Lung (tissue), 12 donors: Measurements from ENCODE around the gene SMIM28. TPM values are rescaled to one million over a fixed set of nuclear protein-coding genes. Genes with fewer than 3 reads are reported as not detected.

Experiments used
- ATAC-seq: fragments of 200-7000 bp; cut with Tn5 transposase; one replicate; pipeline ENCODE4 v1.9.1; 2020; ENCODE audit warnings: moderate number of reproducible peaks; ENCODE audit not compliant: insufficient read depth, low FRiP score
- DNase-seq, 3 donors: peaks; one replicate each; pipeline ENCODE4 v3.0.0-alpha.2; 2013 to 2017
- H3K27ac ChIP-seq, 2 donors: one replicate each; pipeline ENCODE4 v1.5.1; 2013; ENCODE audit warnings: mild to moderate bottlenecking in 2 of 2, moderate library complexity in 2 of 2, control low read depth in 1 of 2, inconsistent platforms in 1 of 2, low read depth in 1 of 2, low read length in 1 of 2
- H3K27me3 ChIP-seq, 3 donors: one replicate each; pipeline ENCODE4 v1.5.1; 2013; ENCODE audit warnings: low read length in 2 of 3; ENCODE audit not compliant: control insufficient read depth in 3 of 3, insufficient read depth in 3 of 3
- H3K36me3 ChIP-seq, 4 donors: one replicate each; pipeline ENCODE4 v1.5.1; 2013; ENCODE audit warnings: low read length in 4 of 4, mild to moderate bottlenecking in 1 of 4, moderate library complexity in 1 of 4; ENCODE audit not compliant: control insufficient read depth in 4 of 4, insufficient read depth in 4 of 4
- H3K4me1 ChIP-seq, 5 donors: one replicate each; pipeline ENCODE4 v1.5.1; 2013; ENCODE audit warnings: low read length in 5 of 5, mild to moderate bottlenecking in 2 of 5, moderate library complexity in 1 of 5; ENCODE audit not compliant: control insufficient read depth in 5 of 5, insufficient read depth in 5 of 5
- H3K4me3 ChIP-seq: one replicate; pipeline ENCODE4 v1.5.1; 2013; ENCODE audit warnings: mild to moderate bottlenecking, control low read depth, moderate library complexity
- H3K9ac ChIP-seq, 2 donors: one replicate each; pipeline ENCODE4 v1.5.1; 2013; ENCODE audit warnings: low read length in 2 of 2, control low read depth in 1 of 2; ENCODE audit not compliant: insufficient read depth in 1 of 2
- H3K9me3 ChIP-seq, 4 donors: one replicate each; pipeline ENCODE4 v1.5.1; 2013; ENCODE audit warnings: low read length in 3 of 4, mild to moderate bottlenecking in 1 of 4, moderate library complexity in 1 of 4; ENCODE audit not compliant: control insufficient read depth in 4 of 4, insufficient read depth in 3 of 4
- WGBS, 2 donors: extraction: QIAGEN DNeasy Blood & Tissue Kit; methylation state at CpG; one replicate each; pipeline ENCODE4 v1.1.7; 2013; 5-methylcytosine and 5-hydroxymethylcytosine counted together
- polyA plus RNA-seq, 2 donors: library from polyadenylated mRNA; stranded (reverse); fragments of 200-250 nt; gene quantifications; one replicate each; pipeline ENCODE4 v1.2.1, GENCODE V29; 2013
- total RNA-seq, 2 donors: library from RNA; depleted of rRNA in 1 of 2; stranded (reverse); fragments of >200 nt in 1 of 2; gene quantifications; one replicate each; pipeline ENCODE4 v1.2.1, GENCODE V29; 2014 to 2021
- TF ChIP-seq, protein P1 (sequence below): IDR thresholded peaks from 2 replicates; pipeline ENCODE4 v1.5.1; 2012; ENCODE audit warnings: mild to moderate bottlenecking; ENCODE audit errors: control extremely low read depth, extremely low read depth
- donor health status: control.
- donor health status: control.
- donor health status: Bipolar disorder and iron deficiency.
- donor health status: healthy.
- donor health status: DM: yes; HTN: yes; CAD: no.

SMIM28 gene
- total and polyA plus RNA-seq, 4 donors = not detected

DNA sequence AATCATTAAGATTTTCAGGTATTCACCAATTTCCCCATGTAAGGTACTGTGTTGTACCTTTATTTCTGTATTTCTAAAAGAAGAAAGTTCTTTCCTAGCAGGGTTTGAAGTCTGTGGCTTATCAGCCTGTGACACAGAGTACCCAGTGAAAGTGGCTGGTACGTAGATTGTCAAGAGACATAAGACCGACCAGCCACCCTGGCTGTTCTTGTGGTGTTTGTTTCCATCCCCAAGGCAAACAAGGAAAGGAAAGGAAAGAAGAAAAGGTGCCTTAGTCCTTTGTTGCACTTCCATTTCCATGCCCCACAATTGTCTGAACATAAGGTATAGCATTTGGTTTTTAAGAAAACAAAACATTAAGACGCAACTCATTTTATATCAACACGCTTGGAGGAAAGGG, 40.6 kb upstream of the SMIM28 start:
- 95 to 96% methylated on average over 4 of the region's 4 CpGs for WGBS, 2 donors
- no peak for ATAC-seq

DNA sequence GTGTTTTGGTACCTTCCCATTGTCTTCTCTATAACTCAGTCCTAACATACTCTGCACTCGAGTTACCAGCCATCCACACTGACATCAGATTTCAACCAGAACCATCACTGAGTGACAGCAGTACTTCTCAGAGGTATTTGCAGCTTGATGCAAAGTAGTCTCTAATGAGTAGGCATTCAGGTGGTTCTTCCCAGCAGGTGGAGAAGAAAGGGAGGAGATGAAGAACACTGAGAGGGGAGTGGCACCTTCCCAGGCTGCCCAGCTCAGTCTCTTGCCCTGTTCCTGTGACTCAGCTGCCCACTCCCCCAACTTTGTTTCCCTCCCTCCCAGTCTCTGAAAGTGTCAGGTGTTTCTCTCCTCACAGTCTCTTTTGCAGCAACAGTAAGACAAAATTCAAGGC, 38.7 kb upstream of the SMIM28 start:
- TF ChIP-seq, protein P1, sequence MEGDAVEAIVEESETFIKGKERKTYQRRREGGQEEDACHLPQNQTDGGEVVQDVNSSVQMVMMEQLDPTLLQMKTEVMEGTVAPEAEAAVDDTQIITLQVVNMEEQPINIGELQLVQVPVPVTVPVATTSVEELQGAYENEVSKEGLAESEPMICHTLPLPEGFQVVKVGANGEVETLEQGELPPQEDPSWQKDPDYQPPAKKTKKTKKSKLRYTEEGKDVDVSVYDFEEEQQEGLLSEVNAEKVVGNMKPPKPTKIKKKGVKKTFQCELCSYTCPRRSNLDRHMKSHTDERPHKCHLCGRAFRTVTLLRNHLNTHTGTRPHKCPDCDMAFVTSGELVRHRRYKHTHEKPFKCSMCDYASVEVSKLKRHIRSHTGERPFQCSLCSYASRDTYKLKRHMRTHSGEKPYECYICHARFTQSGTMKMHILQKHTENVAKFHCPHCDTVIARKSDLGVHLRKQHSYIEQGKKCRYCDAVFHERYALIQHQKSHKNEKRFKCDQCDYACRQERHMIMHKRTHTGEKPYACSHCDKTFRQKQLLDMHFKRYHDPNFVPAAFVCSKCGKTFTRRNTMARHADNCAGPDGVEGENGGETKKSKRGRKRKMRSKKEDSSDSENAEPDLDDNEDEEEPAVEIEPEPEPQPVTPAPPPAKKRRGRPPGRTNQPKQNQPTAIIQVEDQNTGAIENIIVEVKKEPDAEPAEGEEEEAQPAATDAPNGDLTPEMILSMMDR = no peak
- Histone ChIP-seq H3K27ac (no peak overlapping the region), H3K36me3 (peaks cover 0 to 9% (median 0%) of the 10 kb centered on the region in 4 donors), H3K9ac (no peak overlapping the region), H3K4me1 (no peaks in the 10 kb centered on the region), H3K9me3 (no peaks in the 10 kb centered on the region), H3K27me3 (no peaks in the 10 kb centered on the region), H3K4me3 (no peak overlapping the region)
- 84 to 89% methylated on average over 1 of the region's 1 CpG for WGBS, 2 donors
- DNase-seq = no peak
- no peak for ATAC-seq

More for the DNA sequence above, 40.6 kb upstream of the SMIM28 start:
- no peaks in the 10 kb centered on the region for H3K27me3 ChIP-seq
- no peak overlapping the region for H3K27ac ChIP-seq
- no peak overlapping the region for H3K9ac ChIP-seq
- no peaks in the 10 kb centered on the region for H3K9me3 ChIP-seq
- H3K4me3 ChIP-seq = no peak overlapping the region
- H3K36me3 ChIP-seq = peaks cover 0 to 9% (median 0%) of the 10 kb centered on the region in 4 donors
- no peaks in the 10 kb centered on the region for H3K4me1 ChIP-seq
- DNase-seq = no peak
- TF ChIP-seq, protein P1 = no peak

DNA sequence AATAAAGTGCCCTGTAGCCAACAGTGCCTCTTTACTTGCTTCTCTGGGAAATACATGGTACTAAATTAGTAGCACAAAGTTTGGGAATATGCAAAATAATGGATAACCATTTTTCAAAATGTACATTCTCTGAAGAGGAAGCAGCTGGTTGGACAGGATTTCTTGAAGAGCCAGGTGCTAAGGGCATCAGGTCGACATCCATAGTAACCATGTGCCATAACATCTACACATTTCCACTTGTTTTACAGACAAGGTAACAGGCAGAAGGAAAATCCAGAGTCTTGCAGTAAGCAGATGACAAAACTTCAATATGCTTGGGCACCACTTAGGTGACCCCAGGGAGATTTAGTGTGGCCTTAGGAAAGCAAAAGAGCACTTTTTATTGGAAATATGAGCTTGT, 36.5 kb upstream of the SMIM28 start:
- Histone ChIP-seq H3K27me3 (no peaks in the 10 kb centered on the region), H3K4me1 (no peaks in the 10 kb centered on the region), H3K36me3 (peaks cover 0 to 2% (median 0%) of the 10 kb centered on the region in 4 donors), H3K4me3 (no peak overlapping the region), H3K9me3 (no peaks in the 10 kb centered on the region), H3K27ac (no peak overlapping the region), H3K9ac (no peak overlapping the region)
- no peak for DNase-seq
- TF ChIP-seq, protein P1 = no peak
- ATAC-seq = no peak
- WGBS, 2 donors = 71 to 83% methylated on average over 1 of the region's 1 CpG

DNA sequence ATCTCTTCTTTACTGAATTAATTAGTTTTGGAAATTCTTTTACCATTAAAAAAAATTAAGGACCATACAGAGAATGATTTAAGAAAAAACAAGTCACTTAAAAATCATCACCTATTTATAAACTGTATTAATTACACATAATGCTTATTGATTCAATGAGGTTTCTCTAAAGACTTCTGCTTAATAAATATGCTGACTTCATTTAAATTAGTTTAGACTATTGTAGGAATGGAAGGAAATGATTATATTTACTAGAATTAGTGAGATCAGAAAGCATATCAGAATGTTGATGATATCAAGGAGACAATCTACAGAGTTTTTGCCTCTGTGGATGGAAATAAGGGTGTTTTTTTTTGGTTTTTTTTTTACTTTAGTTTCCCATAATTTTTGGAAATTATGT, 34.6 kb upstream of the SMIM28 start:
- peaks cover 0 to 2% (median 0%) of the 10 kb centered on the region in 5 donors for H3K4me1 ChIP-seq
- H3K27ac ChIP-seq = no peak overlapping the region
- H3K9me3 ChIP-seq = no peaks in the 10 kb centered on the region
- no peak overlapping the region for H3K9ac ChIP-seq
- no peaks in the 10 kb centered on the region for H3K27me3 ChIP-seq
- no peak overlapping the region for H3K4me3 ChIP-seq
- TF ChIP-seq, protein P1 = no peak
- no peak for DNase-seq
- no peaks in the 10 kb centered on the region for H3K36me3 ChIP-seq
- no peak for ATAC-seq
